ENCODE data around the gene TRMT10A.

DNA sequence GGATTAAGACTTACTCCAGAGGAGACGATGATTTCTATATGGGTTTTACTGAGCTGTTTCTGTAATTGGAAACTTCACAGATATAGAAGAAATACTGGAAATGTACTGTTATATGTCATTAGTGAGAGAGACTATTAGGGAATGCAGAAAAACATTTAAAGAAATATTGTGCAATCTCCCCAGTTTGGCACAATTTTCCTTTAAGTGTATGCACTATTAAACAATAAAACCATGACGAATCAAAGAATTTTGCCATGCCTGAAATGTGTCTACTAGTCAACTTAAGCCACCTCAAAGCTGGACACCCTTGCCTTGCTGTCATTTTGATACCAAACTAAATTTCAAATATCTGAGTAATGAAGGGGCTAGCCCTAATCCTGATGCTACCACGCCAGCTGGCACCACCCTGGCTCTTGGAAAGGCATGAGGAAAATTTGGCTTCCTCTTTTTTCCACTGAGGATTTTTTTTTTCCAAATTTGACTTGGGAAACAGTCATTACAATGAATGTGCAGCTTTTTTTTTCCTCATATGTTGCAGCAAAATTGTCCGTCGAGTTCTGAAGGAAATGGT is 46.9 kb upstream of the TRMT10A start:
- TF ChIP-seq, protein P1, sequence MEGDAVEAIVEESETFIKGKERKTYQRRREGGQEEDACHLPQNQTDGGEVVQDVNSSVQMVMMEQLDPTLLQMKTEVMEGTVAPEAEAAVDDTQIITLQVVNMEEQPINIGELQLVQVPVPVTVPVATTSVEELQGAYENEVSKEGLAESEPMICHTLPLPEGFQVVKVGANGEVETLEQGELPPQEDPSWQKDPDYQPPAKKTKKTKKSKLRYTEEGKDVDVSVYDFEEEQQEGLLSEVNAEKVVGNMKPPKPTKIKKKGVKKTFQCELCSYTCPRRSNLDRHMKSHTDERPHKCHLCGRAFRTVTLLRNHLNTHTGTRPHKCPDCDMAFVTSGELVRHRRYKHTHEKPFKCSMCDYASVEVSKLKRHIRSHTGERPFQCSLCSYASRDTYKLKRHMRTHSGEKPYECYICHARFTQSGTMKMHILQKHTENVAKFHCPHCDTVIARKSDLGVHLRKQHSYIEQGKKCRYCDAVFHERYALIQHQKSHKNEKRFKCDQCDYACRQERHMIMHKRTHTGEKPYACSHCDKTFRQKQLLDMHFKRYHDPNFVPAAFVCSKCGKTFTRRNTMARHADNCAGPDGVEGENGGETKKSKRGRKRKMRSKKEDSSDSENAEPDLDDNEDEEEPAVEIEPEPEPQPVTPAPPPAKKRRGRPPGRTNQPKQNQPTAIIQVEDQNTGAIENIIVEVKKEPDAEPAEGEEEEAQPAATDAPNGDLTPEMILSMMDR (IDR thresholded peaks at IDR 0.05) = no peak
- TF ChIP-seq POLR2AphosphoS5 (IDR thresholded peaks at IDR 0.05) (no peak), POLR2A (IDR thresholded peaks at IDR 0.05) (no peak)
